ENCODE data around the gene TRAPPC1. TPM values are rescaled to one million over a fixed set of nuclear protein-coding genes. Genes with fewer than 3 reads are reported as not detected.

Gene TRAPPC1
- total RNA-seq, 1 experiment from 2014 or later = 99.7 TPM

DNA sequence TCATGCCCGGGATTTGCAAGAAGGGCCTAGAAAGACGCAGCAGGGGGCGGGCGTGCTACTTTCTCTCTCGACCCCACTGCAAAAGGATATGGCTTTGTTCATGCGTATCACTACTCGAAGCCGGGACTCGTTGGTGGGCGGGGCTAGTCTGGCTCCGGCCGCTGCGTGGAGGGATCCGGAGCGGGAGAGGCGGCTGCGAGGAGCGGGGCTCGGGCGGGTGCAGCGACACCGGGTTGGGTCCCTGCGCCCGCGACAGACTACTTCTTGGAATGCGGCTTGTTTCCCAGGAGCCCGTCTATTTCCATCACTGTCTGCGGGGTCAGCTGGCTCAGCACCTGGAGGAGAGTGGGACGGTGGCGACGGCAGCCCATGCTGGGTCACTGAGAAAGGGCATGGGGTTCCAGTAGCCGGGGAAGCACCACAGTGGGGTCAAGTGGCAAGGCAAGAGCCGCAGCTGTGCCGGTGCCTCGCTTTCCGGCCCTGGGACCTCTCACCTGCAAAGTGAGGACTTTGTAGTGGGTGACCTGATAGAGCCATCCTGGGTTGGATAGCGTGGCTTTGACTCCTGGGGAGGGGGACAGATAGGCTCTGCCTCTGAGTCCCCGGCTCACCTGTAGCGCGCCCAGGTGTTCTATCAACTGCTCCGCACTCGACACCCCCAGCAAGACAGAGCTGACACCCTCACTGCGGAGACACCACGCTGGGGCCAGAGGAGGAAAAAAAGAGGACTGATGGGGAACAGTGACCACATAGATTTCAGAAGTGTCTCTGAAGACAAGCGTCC lies 8.7 kb downstream of the TRAPPC1 start (continued):
- TF ChIP-seq SMAD3 (CRISPR knock-in tag; IDR thresholded peaks at IDR 0.05; ENCODE audit: borderline replicate concordance) (peak; percentile 65; the same call in 1 of the 2 replicates), HMGA2 (CRISPR knock-in tag; IDR thresholded peaks at IDR 0.05) (no peak), FOXP4 (CRISPR knock-in tag; IDR thresholded peaks at IDR 0.05) (0 out of 2 replicates have a peak, but pooled peaks have one; percentile 58), ETV6 (CRISPR knock-in tag; IDR thresholded peaks at IDR 0.05) (peak; percentile 25; the same call in 1 of the 2 replicates), ZNF423 (CRISPR knock-in tag; IDR thresholded peaks at IDR 0.05) (no peak), ATF3 (CRISPR knock-in tag; conservative IDR thresholded peaks at IDR 0.05) (no peak), JUN (CRISPR knock-in tag; IDR thresholded peaks at IDR 0.05) (no peak), E2F1 (CRISPR knock-in tag; IDR thresholded peaks at IDR 0.05) (0 out of 2 replicates have a peak, but pooled peaks have one; percentile 48), SMAD4 (CRISPR knock-in tag; IDR thresholded peaks at IDR 0.05) (no peak), NFE2L1 (CRISPR knock-in tag; IDR thresholded peaks at IDR 0.05) (peak; percentile 94)
- TF ChIP-seq, protein P1, sequence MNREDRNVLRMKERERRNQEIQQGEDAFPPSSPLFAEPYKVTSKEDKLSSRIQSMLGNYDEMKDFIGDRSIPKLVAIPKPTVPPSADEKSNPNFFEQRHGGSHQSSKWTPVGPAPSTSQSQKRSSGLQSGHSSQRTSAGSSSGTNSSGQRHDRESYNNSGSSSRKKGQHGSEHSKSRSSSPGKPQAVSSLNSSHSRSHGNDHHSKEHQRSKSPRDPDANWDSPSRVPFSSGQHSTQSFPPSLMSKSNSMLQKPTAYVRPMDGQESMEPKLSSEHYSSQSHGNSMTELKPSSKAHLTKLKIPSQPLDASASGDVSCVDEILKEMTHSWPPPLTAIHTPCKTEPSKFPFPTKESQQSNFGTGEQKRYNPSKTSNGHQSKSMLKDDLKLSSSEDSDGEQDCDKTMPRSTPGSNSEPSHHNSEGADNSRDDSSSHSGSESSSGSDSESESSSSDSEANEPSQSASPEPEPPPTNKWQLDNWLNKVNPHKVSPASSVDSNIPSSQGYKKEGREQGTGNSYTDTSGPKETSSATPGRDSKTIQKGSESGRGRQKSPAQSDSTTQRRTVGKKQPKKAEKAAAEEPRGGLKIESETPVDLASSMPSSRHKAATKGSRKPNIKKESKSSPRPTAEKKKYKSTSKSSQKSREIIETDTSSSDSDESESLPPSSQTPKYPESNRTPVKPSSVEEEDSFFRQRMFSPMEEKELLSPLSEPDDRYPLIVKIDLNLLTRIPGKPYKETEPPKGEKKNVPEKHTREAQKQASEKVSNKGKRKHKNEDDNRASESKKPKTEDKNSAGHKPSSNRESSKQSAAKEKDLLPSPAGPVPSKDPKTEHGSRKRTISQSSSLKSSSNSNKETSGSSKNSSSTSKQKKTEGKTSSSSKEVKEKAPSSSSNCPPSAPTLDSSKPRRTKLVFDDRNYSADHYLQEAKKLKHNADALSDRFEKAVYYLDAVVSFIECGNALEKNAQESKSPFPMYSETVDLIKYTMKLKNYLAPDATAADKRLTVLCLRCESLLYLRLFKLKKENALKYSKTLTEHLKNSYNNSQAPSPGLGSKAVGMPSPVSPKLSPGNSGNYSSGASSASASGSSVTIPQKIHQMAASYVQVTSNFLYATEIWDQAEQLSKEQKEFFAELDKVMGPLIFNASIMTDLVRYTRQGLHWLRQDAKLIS (CRISPR knock-in tag; IDR thresholded peaks at IDR 0.05; ENCODE audit: borderline replicate concordance) = 0 out of 2 replicates have a peak, but pooled peaks have one; percentile 47

DNA sequence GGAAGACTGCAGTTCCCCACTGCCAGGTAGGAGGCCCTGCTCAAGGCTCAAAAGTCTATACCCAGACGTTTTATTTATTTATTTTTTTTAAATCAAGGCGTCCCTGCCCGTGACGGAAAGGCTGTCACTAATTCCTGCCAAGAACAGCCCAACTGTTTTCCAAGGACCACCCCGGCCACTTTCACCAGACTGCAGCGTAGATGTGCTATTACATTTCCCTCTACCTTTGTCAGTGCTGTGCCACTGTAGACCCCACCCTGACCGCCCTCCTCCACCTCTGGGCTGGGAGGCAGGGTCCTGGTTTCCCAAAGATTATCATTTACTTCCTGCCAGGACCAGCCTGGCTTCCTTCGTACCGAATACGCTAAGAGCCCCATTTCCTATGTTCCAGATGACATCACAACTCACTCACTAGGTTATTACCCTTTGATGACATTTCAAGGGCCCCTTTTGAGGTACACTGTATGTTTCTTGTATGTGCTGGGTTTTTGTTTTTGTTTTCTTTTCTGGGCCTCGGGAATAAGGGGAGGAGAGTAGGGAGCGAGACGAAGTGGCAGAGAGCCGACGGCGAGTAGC lies 9.4 kb downstream of the TRAPPC1 start:
- DNase-seq (ENCODE audit: low spot score) (no peak), ATAC-seq (no peak)
- no peak for TF ChIP-seq HMGA2 (CRISPR knock-in tag; IDR thresholded peaks at IDR 0.05)
- TF ChIP-seq, protein P2, sequence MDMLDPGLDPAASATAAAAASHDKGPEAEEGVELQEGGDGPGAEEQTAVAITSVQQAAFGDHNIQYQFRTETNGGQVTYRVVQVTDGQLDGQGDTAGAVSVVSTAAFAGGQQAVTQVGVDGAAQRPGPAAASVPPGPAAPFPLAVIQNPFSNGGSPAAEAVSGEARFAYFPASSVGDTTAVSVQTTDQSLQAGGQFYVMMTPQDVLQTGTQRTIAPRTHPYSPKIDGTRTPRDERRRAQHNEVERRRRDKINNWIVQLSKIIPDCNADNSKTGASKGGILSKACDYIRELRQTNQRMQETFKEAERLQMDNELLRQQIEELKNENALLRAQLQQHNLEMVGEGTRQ (CRISPR knock-in tag; IDR thresholded peaks at IDR 0.05) = peak; percentile 23; the same call in 1 of the 2 replicates
- TF ChIP-seq CDX4 (CRISPR knock-in tag; IDR thresholded peaks at IDR 0.05; ENCODE audit: borderline replicate concordance) = no peak
- Mint-ChIP-seq H3K9me3 (0 out of 2 replicates have a peak, but pooled peaks cover 3% of the 10 kb centered on the region), H3K36me3 (no peaks in the 10 kb centered on the region), H3K27ac (no peak overlapping the region), H3K4me1 (peaks cover 9% of the 10 kb centered on the region), H3K27me3 (ENCODE audit: low read depth) (peaks cover 94% of the 10 kb centered on the region), H3K4me3 (peak overlapping the region; percentile 58)
- ChIA-PET POLR2A (no interaction called here), CTCF (interaction anchor here (0.9 to 1.8 kb wide), 5 partner anchors 9 to 119 kb away, joined by 3 to 7 read pairs (median 3); no protein-coding TSS in a partner anchor)
